ENCODE measurements around the gene HLA-C. TPM values are rescaled to one million over a fixed set of nuclear protein-coding genes. Genes with fewer than 3 reads are reported as not detected.

HLA-C gene
- total and polyA plus RNA-seq, 10 of the 15 experiments (the other 5 are each of a cell fraction or from before 2014, with no cell fraction given) = 121 to 1,092 (median 806) TPM

DNA sequence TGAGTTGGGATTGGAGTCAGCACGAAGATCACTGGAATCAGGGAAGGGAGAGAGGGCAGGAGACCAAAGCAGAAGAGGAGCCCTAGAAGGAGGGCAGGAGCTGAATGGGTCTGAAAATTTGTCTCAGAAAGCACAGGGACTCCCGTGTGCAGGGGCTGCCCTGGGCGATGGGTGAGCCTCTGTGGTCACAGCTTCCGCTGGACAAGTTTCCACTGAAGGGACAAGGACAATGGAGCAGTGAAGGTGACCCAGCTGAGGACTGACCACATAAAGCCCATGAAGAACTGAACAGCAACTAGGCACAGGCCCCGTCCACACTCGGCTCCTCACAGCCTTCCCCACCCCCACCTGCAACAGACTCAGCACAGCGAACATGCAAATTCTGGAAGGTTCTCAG, 3.5 kb downstream of the HLA-C start:
- H3K4me2 ChIP-seq (ENCODE audit: control insufficient read depth, insufficient read depth) = no peak overlapping the region
- peaks cover 18% of the 10 kb centered on the region for H3K4me1 ChIP-seq (ENCODE audit: control insufficient read depth, insufficient read depth, low read length)
- H3K9ac ChIP-seq (ENCODE audit: control insufficient read depth, insufficient read depth, low read length) = no peak overlapping the region
- H3K9me3 ChIP-seq (replicated peaks; ENCODE audit: control insufficient read depth, insufficient read depth, low read length) = no peaks in the 10 kb centered on the region; the same call in 2 of the 3 replicates
- peaks cover 18 to 25% of the 10 kb centered on the region in 2 experiments; a peak in 3 of 4 replicates for H3K36me3 ChIP-seq (ENCODE audit: control insufficient read depth in 2 of 2, insufficient read depth in 2 of 2, low read length in 1 of 2)
- FAIRE-seq (no peak), DNase-seq (ENCODE audit: low read depth, low spot score) (no peak), ATAC-seq (no peak)
- no peak for TF ChIP-seq MEF2A (IDR thresholded peaks at IDR 0.05; ENCODE audit: insufficient read depth, low read depth, low read length)
- TF ChIP-seq, protein P1, sequence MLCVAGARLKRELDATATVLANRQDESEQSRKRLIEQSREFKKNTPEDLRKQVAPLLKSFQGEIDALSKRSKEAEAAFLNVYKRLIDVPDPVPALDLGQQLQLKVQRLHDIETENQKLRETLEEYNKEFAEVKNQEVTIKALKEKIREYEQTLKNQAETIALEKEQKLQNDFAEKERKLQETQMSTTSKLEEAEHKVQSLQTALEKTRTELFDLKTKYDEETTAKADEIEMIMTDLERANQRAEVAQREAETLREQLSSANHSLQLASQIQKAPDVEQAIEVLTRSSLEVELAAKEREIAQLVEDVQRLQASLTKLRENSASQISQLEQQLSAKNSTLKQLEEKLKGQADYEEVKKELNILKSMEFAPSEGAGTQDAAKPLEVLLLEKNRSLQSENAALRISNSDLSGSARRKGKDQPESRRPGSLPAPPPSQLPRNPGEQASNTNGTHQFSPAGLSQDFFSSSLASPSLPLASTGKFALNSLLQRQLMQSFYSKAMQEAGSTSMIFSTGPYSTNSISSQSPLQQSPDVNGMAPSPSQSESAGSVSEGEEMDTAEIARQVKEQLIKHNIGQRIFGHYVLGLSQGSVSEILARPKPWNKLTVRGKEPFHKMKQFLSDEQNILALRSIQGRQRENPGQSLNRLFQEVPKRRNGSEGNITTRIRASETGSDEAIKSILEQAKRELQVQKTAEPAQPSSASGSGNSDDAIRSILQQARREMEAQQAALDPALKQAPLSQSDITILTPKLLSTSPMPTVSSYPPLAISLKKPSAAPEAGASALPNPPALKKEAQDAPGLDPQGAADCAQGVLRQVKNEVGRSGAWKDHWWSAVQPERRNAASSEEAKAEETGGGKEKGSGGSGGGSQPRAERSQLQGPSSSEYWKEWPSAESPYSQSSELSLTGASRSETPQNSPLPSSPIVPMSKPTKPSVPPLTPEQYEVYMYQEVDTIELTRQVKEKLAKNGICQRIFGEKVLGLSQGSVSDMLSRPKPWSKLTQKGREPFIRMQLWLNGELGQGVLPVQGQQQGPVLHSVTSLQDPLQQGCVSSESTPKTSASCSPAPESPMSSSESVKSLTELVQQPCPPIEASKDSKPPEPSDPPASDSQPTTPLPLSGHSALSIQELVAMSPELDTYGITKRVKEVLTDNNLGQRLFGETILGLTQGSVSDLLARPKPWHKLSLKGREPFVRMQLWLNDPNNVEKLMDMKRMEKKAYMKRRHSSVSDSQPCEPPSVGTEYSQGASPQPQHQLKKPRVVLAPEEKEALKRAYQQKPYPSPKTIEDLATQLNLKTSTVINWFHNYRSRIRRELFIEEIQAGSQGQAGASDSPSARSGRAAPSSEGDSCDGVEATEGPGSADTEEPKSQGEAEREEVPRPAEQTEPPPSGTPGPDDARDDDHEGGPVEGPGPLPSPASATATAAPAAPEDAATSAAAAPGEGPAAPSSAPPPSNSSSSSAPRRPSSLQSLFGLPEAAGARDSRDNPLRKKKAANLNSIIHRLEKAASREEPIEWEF (IDR thresholded peaks at IDR 0.05; ENCODE audit: insufficient replicate concordance, low read depth, low read length) = no peak
- TF ChIP-seq ZNF24 (IDR thresholded peaks at IDR 0.05) = no peak
- peak; percentile 60 for TF ChIP-seq POLR2A (IDR thresholded peaks at IDR 0.05; ENCODE audit: low read depth, low read length)
- TF ChIP-seq YY1 (IDR thresholded peaks at IDR 0.05; ENCODE audit: low read depth, low read length) = no peak
- no peak for TF ChIP-seq NFYA (IDR thresholded peaks at IDR 0.05; ENCODE audit: borderline replicate concordance, low read depth, low read length)
- TF ChIP-seq POLR2AphosphoS5 (IDR thresholded peaks at IDR 0.05; ENCODE audit: low read length) = peak; percentile 9; the same call in 1 of the 2 replicates
- TF ChIP-seq, protein P2, sequence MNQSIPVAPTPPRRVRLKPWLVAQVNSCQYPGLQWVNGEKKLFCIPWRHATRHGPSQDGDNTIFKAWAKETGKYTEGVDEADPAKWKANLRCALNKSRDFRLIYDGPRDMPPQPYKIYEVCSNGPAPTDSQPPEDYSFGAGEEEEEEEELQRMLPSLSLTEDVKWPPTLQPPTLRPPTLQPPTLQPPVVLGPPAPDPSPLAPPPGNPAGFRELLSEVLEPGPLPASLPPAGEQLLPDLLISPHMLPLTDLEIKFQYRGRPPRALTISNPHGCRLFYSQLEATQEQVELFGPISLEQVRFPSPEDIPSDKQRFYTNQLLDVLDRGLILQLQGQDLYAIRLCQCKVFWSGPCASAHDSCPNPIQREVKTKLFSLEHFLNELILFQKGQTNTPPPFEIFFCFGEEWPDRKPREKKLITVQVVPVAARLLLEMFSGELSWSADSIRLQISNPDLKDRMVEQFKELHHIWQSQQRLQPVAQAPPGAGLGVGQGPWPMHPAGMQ (IDR thresholded peaks at IDR 0.05; ENCODE audit: borderline replicate concordance) = no peak
- no peak for TF ChIP-seq ESRRA (IDR thresholded peaks at IDR 0.05; ENCODE audit: low read length)
- H3K4me3 ChIP-seq = no peak overlapping the region
- ChIA-PET POLR2A (interaction anchor here (0.6 kb wide), 1 partner anchor 99 kb away, joined by 4 read pairs; no protein-coding TSS in a partner anchor), CTCF (no interaction called here), RAD21 (ENCODE audit: unreplicated experiment) (interaction anchor here (0.6 kb wide), 1 partner anchor 382 kb away, joined by 3 read pairs; no protein-coding TSS in a partner anchor), SMC1A (ENCODE audit: uncharacterized antibody, unreplicated experiment) (no interaction called here)
- peaks cover 15% of the 10 kb centered on the region for H4K20me1 ChIP-seq (ENCODE audit: control insufficient read depth, insufficient read depth)
- no TSS peak for BruUV-seq (replicated peaks)
- H3K27ac ChIP-seq (ENCODE audit: control insufficient read depth, insufficient read depth) = no peak overlapping the region
- no peaks in the 10 kb centered on the region for H3K27me3 ChIP-seq (replicated peaks in 1 of 2; ENCODE audit: control insufficient read depth in 2 of 2, insufficient read depth in 2 of 2, low read length in 1 of 2)
- in situ Hi-C loops (cut with MboI) = loop anchor here (5.0 kb wide), 2 partner anchors 71 to 84 kb away; no protein-coding TSS in a partner anchor
- WGBS (ENCODE audit: insufficient coverage, insufficient replicate concordance, low lambda C conversion rate, missing lambda C conversion rate) = 61% methylated on average over 7 of the region's 7 CpGs
- no peak overlapping the region for H2AFZ ChIP-seq (ENCODE audit: control insufficient read depth, low read depth, low read length)
- H3K79me2 ChIP-seq (ENCODE audit: control insufficient read depth, insufficient read depth, low read length) = peaks cover 32% of the 10 kb centered on the region
- intact Hi-C loops (cut with micrococcal nuclease; ENCODE audit: unreplicated experiment) = no loop called here

Data from GM12878 (cell line).